ENCODE measurements around the gene FXN.

GRCh38 chr9:69093471-69094103, 58.0 kb downstream of the FXN start:
- TF ChIP-seq CTCF (IDR thresholded peaks at IDR 0.05) (no peak), POLR2A (IDR thresholded peaks at IDR 0.05) (no peak)
